Measurements from ENCODE around the gene FAM78A. TPM values are rescaled to one million over a fixed set of nuclear protein-coding genes. Genes with fewer than 3 reads are reported as not detected.

FAM78A gene
- total and polyA plus RNA-seq, 2 of the 8 experiments (the other 6 are each of a cell fraction or from before 2014, with no cell fraction given): 3.1 TPM

- TF ChIP-seq EP300 (IDR thresholded peaks at IDR 0.05; ENCODE audit: borderline replicate concordance in 1 of 2, low read depth in 2 of 2, low read length in 2 of 2) (no peak), ATF2 (IDR thresholded peaks at IDR 0.05; ENCODE audit: low read length) (no peak)
Observed at GRCh38 chr9:131258698-131259431, 17.4 kb downstream of the FAM78A start (continued).

Data from H1 (cell line).